ENCODE data around the gene LEKR1.
"Not testable (repeated sequence)": the region's sequence is repeated elsewhere in the genome, so short reads cannot be mapped to it uniquely, and the experiment has no call there.

Gene LEKR1

DNA sequence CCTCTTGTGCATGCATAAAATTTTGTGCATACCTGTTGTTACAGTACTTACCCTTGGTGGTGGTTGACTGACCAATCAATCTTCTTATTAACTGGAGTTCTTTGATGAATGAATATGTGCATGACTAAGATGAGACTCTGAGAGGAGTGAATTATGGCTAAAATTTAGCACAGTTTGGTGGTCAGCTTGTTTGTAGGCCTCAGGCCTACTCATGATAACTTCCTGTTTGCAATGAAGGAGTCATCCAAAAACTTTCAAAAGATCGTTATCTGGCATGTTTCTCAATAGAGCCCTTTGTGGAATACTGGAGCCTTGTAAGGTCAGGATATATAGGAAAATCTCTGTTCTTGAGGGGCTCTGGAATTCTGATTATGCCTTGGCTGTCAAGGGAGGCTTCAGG lies 66.5 kb downstream of the LEKR1 start:
- TF ChIP-seq, protein P1, sequence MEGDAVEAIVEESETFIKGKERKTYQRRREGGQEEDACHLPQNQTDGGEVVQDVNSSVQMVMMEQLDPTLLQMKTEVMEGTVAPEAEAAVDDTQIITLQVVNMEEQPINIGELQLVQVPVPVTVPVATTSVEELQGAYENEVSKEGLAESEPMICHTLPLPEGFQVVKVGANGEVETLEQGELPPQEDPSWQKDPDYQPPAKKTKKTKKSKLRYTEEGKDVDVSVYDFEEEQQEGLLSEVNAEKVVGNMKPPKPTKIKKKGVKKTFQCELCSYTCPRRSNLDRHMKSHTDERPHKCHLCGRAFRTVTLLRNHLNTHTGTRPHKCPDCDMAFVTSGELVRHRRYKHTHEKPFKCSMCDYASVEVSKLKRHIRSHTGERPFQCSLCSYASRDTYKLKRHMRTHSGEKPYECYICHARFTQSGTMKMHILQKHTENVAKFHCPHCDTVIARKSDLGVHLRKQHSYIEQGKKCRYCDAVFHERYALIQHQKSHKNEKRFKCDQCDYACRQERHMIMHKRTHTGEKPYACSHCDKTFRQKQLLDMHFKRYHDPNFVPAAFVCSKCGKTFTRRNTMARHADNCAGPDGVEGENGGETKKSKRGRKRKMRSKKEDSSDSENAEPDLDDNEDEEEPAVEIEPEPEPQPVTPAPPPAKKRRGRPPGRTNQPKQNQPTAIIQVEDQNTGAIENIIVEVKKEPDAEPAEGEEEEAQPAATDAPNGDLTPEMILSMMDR (IDR thresholded peaks at IDR 0.05; ENCODE audit: extremely low read depth, insufficient read depth, missing control alignments), result no peak
- DNase-seq (ENCODE audit: low spot score), result no peak
- in situ Hi-C loops (cut with MboI; ENCODE audit: low pct_unique_long_range_greater_than_20kb, low sequenced_read_pairs, unreplicated experiment), result no loop called here

DNA sequence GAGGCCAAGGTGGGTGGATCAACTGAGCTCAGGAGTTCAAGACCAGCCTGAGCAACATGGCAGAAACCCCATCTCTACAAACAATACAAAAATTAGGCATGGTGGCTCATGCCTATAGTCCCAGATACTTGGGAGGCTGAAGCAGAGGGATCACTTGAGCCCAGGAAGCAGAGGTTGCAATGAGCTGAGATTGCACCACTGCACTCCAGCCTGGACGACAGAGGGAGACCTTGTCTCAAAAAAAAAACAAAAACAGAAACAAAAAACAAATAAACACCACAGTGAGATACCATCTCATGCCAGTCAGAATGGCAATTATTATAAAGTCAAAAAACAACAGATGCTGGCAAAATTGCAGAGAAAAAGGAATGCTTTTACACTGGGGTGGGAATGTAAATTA lies 69.2 kb downstream of the LEKR1 start:
- in situ Hi-C loops (cut with MboI; ENCODE audit: low pct_unique_long_range_greater_than_20kb, low sequenced_read_pairs, unreplicated experiment); DNase-seq (ENCODE audit: low spot score): not testable (repeated sequence)

DNA sequence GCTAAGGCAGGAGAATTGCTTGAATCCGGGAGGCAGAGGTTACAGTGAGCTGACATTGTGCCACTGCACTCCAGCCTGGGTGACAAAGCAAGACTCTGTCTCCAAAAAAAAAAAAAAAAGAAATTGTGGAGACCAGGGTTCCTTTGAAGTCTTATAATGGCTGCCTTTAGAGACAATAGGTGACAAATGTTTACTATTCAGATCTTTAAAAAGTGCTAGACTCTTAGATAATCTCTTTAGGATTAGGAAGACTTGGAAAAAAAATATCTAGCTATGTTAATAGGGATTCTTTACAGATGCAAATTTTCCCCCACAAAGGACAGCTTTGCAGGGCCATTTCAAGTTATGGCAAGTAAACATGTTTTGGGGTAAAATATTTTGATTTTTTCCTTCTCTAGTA lies 71.7 kb downstream of the LEKR1 start:
- in situ Hi-C loops (cut with MboI; ENCODE audit: low pct_unique_long_range_greater_than_20kb, low sequenced_read_pairs, unreplicated experiment); DNase-seq (ENCODE audit: low spot score): not testable (repeated sequence)

DNA sequence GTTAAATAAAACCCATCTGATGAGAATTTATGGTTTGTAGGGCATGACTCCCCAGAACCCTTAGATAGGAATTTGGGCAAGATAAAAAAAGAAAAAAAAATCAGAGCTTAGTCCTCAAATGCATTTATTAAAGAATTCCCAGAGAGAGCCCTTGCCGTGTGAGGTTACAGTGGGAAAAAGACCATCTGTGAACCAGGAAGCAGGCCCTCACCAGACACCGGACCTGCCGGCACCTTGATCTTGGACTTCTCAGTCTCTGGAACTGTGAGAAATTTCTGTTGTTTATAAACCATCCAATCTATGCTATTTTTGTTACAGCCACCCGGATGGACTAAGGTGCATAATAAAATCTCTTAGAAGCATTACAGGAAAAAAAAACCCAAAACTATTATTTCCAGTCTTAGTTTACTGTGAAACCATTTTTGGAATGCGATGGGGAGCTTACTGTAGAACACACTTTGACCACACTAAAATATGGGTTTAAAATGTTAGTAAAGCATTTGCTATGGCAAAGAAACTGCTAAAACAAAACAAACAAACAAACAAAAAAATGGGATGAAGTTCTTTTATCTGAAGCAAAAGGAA lies 72.2 kb downstream of the LEKR1 start:
- no peak for DNase-seq (ENCODE audit: low spot score)
- in situ Hi-C loops (cut with MboI; ENCODE audit: low pct_unique_long_range_greater_than_20kb, low sequenced_read_pairs, unreplicated experiment), result no loop called here
- TF ChIP-seq, protein P1 (IDR thresholded peaks at IDR 0.05; ENCODE audit: extremely low read depth, insufficient read depth, missing control alignments), result no peak

DNA sequence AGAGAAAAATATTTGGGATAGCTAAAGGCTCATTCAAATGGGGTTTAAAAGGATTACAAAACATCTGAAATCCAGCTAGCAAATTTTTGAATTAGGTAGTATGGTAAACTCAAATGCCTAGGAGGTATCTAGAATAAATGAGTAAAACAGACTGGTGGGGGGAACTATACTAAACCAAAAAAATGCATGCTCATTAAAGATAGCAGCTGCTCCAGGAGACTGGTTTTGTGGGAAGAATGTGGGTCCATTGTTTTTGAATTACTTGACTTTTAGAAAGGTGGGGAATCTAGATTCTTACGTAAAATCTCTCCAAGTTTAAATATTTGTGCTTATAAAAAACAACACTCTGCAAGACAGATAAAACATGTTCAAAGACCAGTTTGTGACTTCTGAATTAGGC lies 73.8 kb downstream of the LEKR1 start:
- in situ Hi-C loops (cut with MboI; ENCODE audit: low pct_unique_long_range_greater_than_20kb, low sequenced_read_pairs, unreplicated experiment), result no loop called here
- TF ChIP-seq, protein P1 (IDR thresholded peaks at IDR 0.05; ENCODE audit: extremely low read depth, insufficient read depth, missing control alignments), result no peak

DNA sequence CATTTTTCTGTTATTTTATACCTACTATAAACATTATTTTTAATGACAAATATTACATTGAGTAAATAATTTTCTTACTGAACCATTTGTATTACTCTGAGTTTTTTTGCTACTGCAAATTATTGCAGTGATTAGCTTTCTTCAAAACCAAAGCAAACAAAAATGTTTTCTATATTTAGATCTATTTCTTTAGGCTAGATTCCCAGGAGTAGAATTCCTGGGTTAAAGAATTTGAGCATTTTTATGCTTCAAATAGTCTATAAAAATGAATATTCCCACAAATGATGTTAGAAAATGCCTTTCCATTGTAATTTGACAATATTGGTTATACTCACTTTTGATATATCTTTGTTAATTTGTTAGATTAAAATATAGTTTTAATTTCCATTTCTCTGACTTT lies 76.8 kb downstream of the LEKR1 start:
- TF ChIP-seq, protein P1 (IDR thresholded peaks at IDR 0.05; ENCODE audit: extremely low read depth, insufficient read depth, missing control alignments), result no peak
- in situ Hi-C loops (cut with MboI; ENCODE audit: low pct_unique_long_range_greater_than_20kb, low sequenced_read_pairs, unreplicated experiment), result no loop called here
- DNase-seq (ENCODE audit: low spot score), result no peak

More for the DNA sequence above, 73.8 kb downstream of the LEKR1 start:
- no peak for DNase-seq (ENCODE audit: low spot score)

DNA sequence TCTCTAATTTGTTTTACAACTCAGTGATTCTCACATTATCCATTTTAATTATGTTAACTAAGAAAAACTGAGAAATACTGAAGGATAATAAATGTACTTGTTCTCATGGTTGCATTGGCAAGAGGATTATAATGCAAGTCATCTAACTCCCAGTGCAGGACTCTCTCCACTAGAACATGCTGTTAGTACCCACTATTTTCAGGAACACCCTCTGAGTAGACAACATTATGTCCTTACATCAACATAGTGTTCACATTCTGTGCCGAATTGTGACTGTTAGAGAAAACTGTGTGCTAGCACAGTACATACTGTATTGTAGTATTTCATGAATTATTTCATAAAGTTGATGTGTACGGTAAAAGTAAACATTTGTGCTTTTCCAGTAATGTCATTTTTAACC lies 80.1 kb downstream of the LEKR1 start:
- in situ Hi-C loops (cut with MboI; ENCODE audit: low pct_unique_long_range_greater_than_20kb, low sequenced_read_pairs, unreplicated experiment), result no loop called here
- TF ChIP-seq, protein P1 (IDR thresholded peaks at IDR 0.05; ENCODE audit: extremely low read depth, insufficient read depth, missing control alignments), result no peak
- DNase-seq (ENCODE audit: low spot score), result no peak

DNA sequence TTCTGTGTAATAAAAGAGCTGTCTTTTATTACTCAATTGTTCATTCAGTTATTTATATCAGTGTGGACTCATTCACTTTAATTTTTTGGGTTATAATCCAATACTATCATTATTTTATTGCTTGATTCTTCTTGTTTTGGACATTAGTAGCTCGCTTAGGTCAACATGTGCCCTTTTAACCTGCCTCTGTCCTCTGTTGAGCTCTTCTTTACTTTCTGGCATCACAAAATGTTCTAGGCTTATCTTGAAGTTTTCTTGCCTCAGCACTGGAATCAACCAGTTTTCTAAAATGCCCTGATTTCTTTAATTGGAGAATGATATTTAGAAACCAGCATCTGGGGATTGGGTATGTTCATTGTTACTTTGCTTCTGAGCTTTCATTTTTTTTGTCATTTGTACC lies 82.2 kb downstream of the LEKR1 start:
- TF ChIP-seq, protein P1 (IDR thresholded peaks at IDR 0.05; ENCODE audit: extremely low read depth, insufficient read depth, missing control alignments), result no peak
- in situ Hi-C loops (cut with MboI; ENCODE audit: low pct_unique_long_range_greater_than_20kb, low sequenced_read_pairs, unreplicated experiment), result no loop called here
- no peak for DNase-seq (ENCODE audit: low spot score)

Data from GM13977 (cell line).